ENCODE results near the gene CUL5. TPM values are rescaled to one million over a fixed set of nuclear protein-coding genes. Genes with fewer than 3 reads are reported as not detected.

CUL5 gene
- total and polyA plus RNA-seq, 2 of the 4 experiments (the other 2 are of a cell fraction): 8.8 to 31.0 TPM

DNA sequence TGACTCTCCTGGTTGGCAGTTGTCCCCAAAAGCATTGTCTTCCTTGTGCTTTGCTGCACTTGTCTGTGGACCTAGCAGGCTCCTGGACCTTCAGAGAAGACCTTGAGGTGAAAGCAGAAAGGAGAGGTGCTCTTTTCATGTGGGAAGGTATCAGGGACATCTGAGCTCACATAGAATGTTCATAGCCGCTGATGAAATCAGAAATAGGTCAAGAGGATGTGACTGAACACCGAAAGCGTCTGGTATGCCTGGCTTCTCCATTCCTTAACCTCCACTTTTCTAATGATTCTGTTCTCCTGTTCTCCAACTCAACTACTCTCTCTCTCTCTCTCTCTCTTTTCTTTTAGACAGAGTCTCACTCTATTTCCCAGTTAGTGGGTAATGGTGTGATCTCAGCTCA is 6.2 kb upstream of the CUL5 start:
- dilution Hi-C loops (cut with HindIII; ENCODE audit: low sequenced_read_pairs, unreplicated experiment): no loop called here
- BruUV-seq (replicated peaks): no TSS peak
- Histone ChIP-seq H2AK9ac (replicated peaks; ENCODE audit: low read depth, low read length, poor library complexity) (no peak overlapping the region), H3K4me1 (ENCODE audit: control insufficient read depth, insufficient read depth, low read length) (no peaks in the 10 kb centered on the region), H4K91ac (ENCODE audit: insufficient read depth, low read depth, low read length) (no peak overlapping the region), H3K9ac (ENCODE audit: low read depth, low read length) (no peak overlapping the region), H2AFZ (replicated peaks; ENCODE audit: low read length, poor library complexity) (no peak overlapping the region), H2BK15ac (ENCODE audit: low read depth, low read length) (no peak overlapping the region), H3K14ac (replicated peaks; ENCODE audit: low read depth, low read length) (no peak overlapping the region), H4K5ac (ENCODE audit: low read depth, low read length) (no peak overlapping the region), H3K9me1 (ENCODE audit: insufficient read depth, low read length) (no peaks in the 10 kb centered on the region), H3K18ac (ENCODE audit: low read depth, low read length) (no peak overlapping the region), H3K27ac (ENCODE audit: insufficient read depth, low read length) (no peak overlapping the region), H3K4me3 (ENCODE audit: insufficient read depth, low read depth, low read length) (no peak overlapping the region), H2AK5ac (ENCODE audit: low read depth, low read length) (no peak overlapping the region), H2BK20ac (ENCODE audit: low read depth, low read length) (no peak overlapping the region), H2BK5ac (ENCODE audit: low read depth, low read length, poor library complexity, severe bottlenecking) (no peak overlapping the region), H4K20me1 (ENCODE audit: insufficient read depth, low read length) (no peaks in the 10 kb centered on the region), H3K4ac (ENCODE audit: low read depth, low read length) (no peak overlapping the region), H2BK120ac (ENCODE audit: low read depth, low read length) (no peak overlapping the region), H3K9me3 (ENCODE audit: control insufficient read depth, insufficient read depth, low read length) (no peaks in the 10 kb centered on the region; the same call in 1 of the 2 replicates), H3K23ac (ENCODE audit: low read depth, low read length) (no peak overlapping the region), H3K36me3 (ENCODE audit: control insufficient read depth, insufficient read depth, low read length) (no peaks in the 10 kb centered on the region), H3K4me2 (ENCODE audit: low read depth, low read length) (no peak overlapping the region), H3K56ac (ENCODE audit: extremely low read depth, insufficient read depth, low read length) (no peak overlapping the region), H3K27me3 (ENCODE audit: control insufficient read depth, insufficient read depth, low read length) (peaks cover 4% of the 10 kb centered on the region; the same call in 1 of the 2 replicates), H3K79me1 (ENCODE audit: low read depth in 1 of 2, low read length in 2 of 2) (no peaks in the 10 kb centered on the region), H4K8ac (ENCODE audit: low read depth in 2 of 2, low read length in 2 of 2) (no peak overlapping the region)
- 100% methylated on average over 1 of the region's 3 CpGs; no CpG with 5 or more reads in 1 of the 2 experiments for WGBS, 2 experiments (ENCODE audit: extremely low coverage in 2 of 2, insufficient read length in 1 of 2)
- in situ Hi-C loops (cut with MboI; ENCODE audit: low sequenced_read_pairs): no loop called here
- no peak for DNase-seq
- POLR2A ChIA-PET (ENCODE audit: unreplicated experiment): no interaction called here
- no peak for TF ChIP-seq RFX5 (IDR thresholded peaks at IDR 0.05; ENCODE audit: low read depth, low read length)
- no peak for TF ChIP-seq BHLHE40 (IDR thresholded peaks at IDR 0.05; ENCODE audit: low read depth, low read length)
- TF ChIP-seq POLR2A (IDR thresholded peaks at IDR 0.05; ENCODE audit: low read depth, low read length): no peak
- no peak for TF ChIP-seq FOS (IDR thresholded peaks at IDR 0.05; ENCODE audit: low read depth, low read length)
- TF ChIP-seq SMC3 (IDR thresholded peaks at IDR 0.05; ENCODE audit: low read depth, low read length): no peak
- CTCF ChIA-PET: no interaction called here
- intact Hi-C loops (cut with micrococcal nuclease): no loop called here
- ATAC-seq (ENCODE audit: low read depth): no peak
